Epidermal melanocyte (primary cell): ENCODE results near the gene ABHD17C.

Experiments
- DNase-seq: peaks from one replicate; pipeline ENCODE4 v3.0.0; 2011; ENCODE audit warnings: low spot score; ENCODE audit not compliant: insufficient read length

The ABHD17C gene

DNA sequence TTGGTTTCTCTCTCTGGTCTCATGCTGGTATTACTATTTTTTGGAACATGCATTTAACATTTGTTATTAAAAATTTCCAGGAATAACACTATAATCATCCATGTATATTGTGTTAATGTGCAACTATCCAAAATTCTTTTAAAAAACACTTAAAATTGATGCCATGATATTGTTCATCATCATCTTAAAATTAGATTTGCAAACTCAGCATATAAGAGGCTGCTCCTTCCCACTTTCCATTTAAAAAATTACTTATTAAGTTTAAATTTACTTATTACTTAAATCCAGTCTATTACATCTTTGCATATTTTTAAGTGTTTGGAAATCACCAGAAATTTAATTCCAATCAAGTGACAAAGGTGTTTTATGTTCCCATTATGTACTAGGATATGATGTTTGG is 5.8 kb upstream of the ABHD17C start:
- no peak for DNase-seq

DNA sequence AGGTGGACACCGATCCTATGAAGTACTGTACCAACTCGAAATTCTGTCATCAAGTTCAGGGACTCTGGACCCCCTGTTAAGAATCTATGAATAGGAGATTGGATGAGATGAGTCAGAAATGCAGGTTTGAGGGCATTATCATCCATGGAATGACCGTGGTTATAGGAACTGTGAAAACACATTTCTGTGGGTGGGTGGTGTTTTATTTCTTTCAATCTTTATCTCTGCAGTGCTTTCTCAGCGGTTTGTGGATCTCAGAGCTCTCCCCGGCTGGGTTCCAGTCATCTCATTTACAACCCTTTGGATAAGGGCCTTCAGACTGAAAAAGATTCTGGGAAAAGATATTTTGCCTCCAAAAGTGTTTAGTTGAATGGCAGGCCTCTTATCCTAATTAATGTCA is 5.4 kb upstream of the ABHD17C start:
- DNase-seq, result no peak

DNA sequence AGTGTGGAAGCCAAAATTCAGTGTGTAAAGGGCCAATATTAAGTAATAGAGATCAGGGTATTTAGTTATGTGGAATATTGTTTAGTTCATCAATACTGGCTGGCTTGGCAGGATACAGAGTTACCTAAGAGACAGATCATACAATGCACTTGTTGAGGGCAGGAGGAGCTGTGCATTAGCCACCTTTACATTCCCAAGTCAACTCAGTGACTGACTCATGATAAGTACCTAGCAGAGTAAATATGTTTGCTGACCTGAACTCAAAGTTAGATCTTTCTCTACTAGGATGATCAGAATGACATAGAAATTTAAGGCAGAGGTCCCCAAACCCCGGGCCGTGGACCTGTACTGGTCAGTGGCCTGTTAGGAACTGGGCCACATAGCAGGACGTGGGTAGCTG is 3.5 kb upstream of the ABHD17C start:
- no peak for DNase-seq

DNA sequence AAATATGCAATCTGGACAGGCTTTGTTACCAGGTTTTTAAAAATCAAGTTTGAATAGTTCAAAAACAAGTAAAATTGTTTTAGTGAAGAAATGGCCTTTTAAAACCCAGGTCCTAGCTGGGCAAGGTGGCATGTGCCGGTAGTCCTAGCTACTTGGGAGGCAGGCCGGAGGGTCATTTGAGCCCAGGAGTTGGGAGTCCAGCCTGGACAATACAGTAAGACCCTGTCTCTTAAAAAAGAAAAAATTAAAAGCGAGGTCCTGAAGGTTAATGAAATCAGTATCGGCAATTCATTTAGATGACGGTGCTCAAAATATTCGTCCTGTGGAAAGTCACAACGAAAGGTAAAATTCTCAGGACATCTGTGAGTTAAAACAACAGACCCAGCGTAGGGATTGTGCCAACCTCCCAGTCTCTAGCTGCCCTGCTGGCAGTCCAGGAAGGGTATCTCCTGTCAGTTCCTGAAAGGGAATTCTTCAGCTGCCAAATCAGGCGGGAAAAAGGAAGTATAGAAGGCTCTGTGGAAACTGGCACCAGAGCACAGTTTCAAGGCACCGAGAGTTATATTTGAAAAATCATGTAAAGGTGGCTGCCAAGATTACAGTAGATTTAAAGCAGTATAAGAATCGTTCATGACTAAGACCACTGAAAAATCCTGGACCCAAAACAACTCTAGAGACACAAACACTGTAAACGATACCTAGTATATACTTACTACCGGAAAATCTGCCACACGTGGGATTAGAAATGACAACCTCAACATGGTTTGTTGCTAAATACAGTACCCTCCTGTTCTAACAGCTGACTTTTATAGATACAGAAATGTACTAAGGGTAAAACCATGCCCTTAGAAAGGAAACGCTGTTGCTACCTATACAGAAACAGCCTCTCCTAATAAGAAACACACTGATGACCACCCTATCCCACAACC is 1.2 kb upstream of the ABHD17C start:
- DNase-seq, result no peak

DNA sequence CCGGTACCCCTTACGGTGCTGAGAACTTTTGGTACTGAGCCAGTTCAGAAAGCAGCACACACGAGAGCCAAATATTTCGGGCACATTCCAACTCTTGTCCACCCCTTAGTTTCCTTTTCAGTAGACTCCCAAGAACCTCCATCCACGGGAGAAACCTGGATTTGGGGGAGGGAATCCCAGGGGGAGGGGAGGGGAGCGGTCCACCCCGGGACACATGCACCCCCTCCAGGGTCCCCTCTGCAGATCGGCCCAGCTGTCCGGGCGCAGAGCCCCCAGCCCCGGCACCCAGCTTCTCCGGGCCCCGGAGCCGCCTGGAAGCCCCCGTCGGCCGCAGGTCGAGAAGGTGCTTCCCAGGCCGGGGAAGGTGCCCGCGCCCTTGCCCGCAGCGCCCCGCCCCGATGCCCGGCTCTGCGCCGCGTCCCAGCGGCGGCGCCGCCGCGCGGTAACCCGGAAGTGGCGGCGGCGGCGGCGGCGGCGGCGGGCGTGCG is 455 bp upstream of the ABHD17C start:
- no peak for DNase-seq

DNA sequence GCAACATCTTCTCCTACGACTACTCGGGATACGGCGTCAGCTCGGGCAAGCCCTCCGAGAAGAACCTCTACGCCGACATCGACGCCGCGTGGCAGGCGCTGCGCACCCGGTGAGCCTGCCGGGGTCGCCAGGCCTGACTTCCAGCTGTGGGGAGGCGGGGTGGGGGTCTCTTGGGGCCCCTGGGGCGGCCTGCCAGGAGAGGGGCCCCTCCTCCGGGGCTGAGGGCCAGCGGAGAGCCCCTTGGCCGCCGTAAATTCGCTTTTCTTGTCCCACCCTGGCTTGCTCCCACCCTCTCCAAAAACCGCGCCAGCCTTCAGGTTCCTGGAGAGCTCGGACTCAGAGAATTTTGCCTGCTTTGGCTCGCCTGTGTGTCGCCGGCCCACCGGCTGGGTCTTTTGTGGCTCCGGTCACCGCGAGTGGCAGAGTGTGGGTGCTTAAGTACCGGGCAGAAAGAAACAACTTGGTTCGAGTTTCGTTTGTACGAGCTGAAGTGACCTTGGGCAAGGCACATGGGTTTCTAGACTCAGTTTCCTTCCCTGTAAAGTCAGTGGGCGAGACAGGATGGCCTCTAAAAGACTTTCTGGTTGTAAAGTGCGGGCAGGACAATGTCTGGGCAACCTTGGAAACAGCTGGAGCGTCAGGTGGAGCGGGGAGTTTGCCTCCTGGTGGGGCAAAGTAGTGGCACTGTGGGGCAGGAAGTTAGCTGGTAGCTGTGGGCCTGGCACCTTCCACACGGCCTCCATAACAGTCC is 976 bp downstream of the ABHD17C start:
- peak; percentile 42 for DNase-seq

DNA sequence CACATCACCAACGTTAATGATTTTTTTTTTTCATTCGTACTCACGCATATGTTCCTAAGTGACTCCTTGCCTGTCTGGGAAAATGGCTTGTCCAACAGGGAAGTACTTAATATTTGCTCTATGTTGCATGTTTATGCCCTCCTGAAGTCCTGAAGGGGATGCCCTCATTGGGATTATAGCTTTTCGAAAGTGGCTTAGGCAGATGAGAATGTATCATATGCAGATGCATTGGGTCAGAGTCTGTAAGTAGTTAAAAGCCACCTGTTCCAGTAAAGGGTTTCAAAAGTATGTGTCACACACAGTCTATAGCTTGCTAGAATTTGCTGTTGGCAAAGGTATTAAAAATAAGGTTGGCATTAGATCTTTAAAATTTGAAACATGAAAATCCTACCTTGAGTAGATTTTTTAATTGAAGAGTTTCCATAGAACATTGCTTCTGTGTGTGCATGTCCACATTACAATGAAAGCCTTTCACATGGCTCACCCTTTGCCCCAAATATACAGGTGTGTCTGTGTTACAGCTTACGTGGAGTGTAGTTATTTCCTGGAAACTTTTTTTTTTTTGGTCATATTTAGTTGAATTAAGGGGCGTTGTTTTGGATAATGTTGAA is 2.1 kb downstream of the ABHD17C start:
- DNase-seq, result no peak

DNA sequence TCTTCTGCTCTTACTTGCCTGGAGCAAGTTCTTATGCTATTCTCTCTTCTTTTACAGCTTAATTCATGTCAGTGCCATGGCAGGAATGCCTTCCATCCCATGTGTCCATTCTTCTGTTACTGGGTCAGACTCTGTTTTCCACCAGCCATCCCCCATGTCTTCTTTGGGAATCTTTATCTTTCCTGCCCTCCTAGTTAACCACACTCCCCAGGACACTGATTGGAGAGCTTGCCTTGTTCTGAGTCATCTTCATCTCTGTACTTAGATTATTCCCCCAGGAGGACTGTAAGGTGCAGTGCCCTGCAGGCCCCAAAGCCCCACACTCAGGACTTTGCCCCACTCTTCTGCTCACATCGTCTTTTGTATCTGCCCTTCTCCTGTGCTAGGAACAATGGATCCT is 3.6 kb downstream of the ABHD17C start:
- no peak for DNase-seq

DNA sequence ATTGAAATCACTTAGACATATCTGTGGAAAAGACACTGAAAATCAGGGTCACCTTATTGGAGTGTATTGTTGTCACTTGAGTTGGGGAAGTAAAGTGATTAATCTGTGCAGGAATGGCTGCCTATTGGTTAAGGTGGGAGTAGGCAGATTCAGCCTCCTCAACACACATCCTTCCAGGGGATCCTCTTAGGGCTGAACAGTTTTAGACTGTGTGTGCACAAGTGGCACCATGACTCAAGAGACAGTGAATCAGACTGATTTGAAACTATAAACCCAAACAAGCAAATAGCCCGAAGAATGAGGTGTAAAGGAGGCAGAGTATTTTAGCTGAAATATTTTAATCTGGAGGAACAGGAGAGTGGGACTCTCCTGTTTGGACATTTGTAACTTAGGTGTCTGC is 4.9 kb downstream of the ABHD17C start:
- no peak for DNase-seq

DNA sequence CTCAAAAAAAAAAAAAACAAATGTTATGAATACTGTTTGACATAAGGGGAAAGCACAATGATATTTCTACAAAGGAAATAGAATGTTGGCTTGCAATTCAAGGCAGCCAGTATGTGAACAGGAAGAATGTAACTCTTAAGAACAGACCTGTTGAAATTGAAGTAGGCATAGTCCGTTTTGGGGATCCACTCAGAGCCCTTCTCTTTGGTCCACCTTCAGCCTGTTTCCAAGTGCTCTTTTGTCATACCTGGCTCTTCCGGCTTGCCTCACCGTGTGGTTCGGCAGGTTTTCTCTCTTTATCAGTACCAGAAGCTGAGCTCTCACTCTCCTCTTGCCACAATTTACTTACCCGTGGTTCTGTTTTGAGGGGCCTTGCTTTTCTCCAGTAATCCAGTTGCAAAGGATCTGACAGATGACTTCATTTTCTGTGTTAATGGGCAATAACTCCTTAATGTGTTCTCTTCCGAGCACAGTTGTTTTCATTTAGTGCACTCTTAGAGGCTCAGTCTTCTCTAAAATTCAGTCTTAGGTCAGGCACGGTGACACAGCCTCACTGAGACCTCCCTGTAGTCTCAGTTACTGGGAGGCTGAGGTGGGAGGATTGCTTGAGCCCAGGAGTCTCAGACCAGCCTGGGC is 6.7 kb downstream of the ABHD17C start:
- DNase-seq, result no peak

DNA sequence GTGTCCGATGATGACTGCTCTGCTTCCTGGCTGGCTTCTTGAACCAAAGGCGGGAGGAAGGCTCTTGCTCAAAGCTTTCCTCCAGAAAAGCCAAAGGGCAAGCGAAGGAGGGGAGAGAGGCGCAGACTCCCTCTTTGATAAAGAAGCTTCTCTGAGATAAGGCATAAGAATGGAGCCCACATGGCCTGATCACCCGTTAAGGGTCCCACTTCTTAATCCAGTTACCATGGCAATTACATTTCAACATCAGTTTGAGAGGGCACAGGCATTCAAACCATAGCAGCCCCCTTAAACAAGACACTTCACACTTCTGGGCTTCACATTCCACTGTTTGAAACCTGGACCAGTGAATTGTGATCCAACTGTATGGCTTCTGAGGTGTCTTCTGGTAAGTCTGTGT is 8.0 kb downstream of the ABHD17C start:
- no peak for DNase-seq

DNA sequence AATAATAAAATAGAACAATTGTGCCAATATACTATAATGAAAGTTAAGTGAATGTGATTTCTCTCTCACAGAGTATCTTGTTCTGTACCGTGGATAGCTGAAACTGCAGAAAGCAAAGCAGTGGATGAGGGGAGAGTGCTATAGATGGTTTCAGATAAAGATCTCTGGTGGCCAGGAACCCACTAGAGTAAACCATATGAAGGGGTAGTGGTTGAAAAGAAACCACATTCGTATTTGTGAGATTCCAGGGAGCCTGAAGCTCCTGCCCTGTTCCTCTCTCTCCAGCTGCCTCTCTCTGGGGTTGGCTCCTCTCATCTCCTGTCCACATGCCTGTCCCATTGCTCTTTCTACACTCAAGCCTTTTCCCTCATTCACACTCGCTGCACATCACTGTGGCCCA is 8.9 kb downstream of the ABHD17C start:
- no peak for DNase-seq

DNA sequence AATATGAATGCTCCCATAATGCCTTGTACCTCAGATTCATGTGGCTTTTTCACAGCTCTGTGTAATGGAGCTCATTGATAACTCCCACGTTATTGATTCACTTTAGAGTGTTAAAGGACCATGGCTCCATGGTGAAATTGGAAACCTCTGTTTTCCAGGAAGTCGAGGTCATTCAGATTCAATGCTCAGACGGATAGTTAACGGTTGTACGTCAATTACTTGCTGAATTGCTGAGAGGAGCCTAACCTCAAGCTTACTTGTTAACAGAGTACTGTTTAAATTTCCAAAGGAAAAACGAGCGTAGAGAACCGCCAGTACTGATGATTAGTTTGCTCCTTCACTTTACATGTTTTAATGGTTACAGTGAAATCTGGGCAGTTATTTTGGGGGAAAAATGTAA is 11.1 kb downstream of the ABHD17C start:
- no peak for DNase-seq

DNA sequence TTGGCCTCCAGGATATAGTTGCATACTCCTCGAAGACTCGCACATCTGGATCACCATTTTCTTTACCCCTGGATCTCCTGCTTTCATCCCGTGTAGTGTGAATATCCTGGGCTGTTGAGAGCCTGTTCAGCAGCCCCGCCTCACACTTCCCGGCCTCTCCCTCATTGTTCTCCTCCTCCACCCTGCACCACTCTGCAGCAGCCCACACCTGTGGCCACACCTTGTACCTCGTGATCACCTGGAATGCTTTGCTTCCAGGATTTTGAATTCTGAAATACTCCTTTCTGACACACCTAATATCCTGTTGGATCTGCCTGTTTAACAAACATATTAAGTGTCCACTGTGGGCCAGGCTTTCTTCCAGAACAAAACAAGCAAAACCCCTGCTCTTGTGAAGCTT is 14.4 kb downstream of the ABHD17C start:
- no peak for DNase-seq

DNA sequence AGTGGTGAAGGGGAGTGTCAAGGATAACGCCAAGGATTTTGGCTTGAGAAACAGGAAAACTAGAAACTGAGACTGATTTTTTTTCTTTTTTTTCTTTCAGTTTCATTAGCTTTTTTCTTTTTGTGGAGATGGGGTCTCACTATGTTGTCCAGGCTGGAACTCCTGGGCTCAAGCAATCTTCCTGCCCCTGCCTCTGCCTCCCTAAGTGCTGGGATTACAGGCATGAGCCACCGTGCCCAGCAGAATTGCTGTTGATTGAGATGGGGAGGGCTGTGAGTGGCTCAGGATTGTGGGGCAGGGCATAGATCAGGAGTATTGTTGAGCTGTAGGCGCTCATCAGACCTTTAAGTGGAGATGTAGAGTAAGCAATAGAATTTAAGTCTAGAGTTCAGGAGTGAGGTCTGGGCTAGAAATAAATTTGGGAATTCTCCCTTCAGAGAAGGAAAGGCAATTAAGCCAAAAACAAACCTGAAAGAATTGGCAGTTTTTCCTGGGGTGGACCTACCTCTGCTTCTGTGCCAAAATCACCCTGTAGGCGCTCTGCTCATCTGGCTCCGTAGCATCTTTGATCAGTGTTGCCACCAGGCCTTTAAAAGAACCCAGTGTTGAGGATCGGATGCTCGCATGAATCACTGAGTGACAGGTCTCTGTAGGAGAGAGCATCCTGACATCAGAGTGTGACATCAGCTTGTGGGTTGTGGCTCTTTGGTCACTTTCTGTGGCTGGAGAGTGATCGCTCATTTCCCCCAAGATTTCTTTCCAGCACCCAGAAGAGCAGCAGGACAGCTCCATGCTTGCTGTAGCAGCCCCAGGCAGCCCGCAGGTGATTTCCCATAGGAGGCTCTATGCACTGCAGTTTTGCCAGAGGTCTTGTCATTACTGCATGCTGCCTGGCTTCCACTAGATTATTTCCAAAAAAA is 15.8 kb downstream of the ABHD17C start:
- DNase-seq, result no peak

DNA sequence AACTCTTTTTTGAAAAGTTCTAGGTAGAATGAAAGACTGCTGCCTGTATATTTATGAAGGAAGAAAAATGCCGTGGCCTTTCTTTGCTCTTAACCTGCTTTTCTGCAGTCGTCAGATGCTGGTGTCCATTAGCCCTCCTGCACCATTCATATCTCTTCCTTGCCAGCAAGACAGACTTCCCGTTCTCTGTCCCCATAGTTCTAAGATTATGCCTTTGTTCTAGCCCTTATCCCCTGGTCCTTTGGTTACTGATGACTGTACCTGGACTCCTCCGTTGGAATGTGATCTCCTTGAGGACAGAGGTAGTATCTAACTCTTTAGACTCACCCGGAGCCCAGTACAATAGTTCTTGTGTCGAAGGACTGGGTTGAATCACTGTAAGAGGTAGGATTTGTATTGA is 16.8 kb downstream of the ABHD17C start:
- DNase-seq, result no peak

DNA sequence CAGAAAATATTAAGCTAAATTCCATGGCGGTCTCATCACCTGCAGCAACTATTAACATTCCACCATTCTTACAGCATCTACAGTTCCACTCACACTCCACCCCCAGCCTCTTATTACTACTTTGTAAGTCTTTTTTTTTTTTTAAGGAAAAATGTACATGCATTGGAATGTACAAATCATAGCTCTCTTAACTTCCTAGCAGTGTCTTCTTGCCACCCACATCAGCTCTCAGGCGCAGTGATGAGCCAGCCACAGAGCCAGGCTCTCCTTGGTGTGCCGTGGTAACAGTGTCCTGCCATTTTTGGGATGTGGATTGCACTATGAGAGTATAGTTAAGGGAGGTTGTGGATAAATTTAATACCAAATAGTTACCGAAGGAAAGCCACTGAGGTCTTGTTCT is 17.8 kb downstream of the ABHD17C start:
- DNase-seq, result no peak

DNA sequence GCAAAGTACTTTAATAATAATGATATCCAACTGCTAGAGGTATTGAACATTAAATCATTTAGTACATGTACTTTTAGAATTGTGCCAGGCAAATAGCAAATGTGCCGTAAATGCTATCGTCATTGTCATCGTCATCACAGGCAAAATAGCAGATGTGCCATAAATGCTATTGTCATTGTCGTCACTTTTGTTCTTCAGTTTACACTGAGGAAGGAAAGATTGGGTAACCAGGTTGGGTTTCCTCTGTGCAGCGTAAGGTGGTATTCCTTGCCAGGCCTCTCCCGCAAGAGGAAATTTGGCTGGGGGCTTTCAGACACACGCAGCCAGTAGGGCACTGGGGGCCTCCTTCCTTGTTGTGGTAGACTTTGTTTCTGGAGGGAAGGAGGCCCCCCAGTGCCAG is 26.4 kb downstream of the ABHD17C start:
- no peak for DNase-seq

DNA sequence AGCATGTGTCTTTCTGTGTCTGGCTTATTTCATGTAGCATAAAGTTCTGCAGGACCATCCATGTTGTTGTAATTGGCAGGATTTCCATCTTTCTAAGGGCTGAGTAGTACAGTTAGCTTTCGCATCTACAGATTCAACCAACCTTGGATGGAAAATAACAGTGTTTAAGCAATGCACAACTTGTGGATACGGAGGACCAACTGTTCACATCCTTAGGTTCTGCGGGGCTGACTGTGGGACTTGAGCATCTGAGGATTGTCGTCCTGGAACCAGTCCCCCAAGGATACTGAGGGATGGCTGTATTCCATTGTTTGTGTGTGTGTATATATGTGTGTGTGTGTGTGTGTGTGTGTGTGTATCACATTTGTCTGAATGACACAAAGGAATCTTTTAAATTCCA is 27.7 kb downstream of the ABHD17C start:
- DNase-seq, result no peak

DNA sequence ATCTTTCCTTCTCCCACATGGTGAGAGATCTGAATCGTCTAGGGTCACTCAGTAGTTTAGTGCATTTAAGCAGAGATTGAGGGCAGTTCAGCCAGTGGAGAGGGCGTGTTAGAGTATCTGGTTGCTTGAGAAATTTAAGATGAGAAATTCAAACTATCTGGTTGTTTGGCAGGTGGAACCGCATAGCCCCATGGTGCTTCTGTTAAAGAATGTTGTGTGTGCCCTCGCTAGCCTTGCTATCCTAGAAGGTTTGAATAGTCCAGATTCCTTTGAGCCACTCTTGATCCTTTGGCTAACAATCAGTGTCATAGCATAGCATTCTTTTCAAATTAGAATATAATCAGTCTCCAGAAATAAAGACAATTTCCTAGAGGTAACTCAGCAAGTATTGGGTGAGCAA is 32.1 kb downstream of the ABHD17C start:
- no peak for DNase-seq

DNA sequence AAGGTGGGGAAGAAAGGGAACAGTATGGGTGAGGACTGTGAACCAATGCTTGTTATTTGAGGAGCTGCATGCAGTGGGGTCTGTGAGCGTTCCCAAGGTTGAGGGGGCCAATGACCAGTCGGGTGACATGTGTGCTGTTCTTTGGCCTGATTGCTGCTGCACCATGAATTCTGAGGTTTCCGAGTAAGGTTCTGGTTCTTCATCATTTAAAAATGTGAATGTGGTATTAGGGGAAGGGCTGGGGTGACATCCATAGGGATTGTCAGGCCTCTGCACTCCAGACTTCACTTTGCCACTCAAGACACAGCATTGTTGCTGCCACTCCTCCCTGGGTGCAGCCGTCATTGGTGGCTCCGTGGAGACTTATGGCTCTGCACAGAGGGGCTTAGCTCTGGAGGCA is 32.5 kb downstream of the ABHD17C start:
- no peak for DNase-seq
